Neutrophil (primary cell): ENCODE measurements around the gene CLMN.

ENCODE experiments used
- H3K27ac ChIP-seq: fragments of 200-600 bp; sonication (generic); 2 replicates; pipeline ENCODE4 v1.5.1; 2016; ENCODE audit warnings: mild to moderate bottlenecking, moderate library complexity
- H3K27me3 ChIP-seq: fragments of 200-600 bp; sonication (generic); 2 replicates; pipeline ENCODE4 v1.6.0; 2016; ENCODE audit warnings: mild to moderate bottlenecking
- H3K36me3 ChIP-seq: fragments of 200-600 bp; sonication (generic); 2 replicates; pipeline ENCODE4 v1.5.1; 2017
- H3K4me1 ChIP-seq, 2 experiments: fragments of 200-600 bp in 1 of 2; sonication (generic) in 1 of 2; 1 replicate in 1 of 2; 2 replicates in 1 of 2; pipeline versions ENCODE4 v1.5.1 to v1.6.1; 2013 to 2016; ENCODE audit warnings: low read depth in 1 of 2, low read length in 1 of 2, mild to moderate bottlenecking in 1 of 2, moderate library complexity in 1 of 2; ENCODE audit not compliant: control insufficient read depth in 1 of 2, insufficient read depth in 1 of 2
- H3K4me3 ChIP-seq, 2 experiments: fragments of 200-600 bp in 1 of 2; sonication (generic) in 1 of 2; 1 replicate in 1 of 2; 2 replicates in 1 of 2; pipeline ENCODE4 v1.5.1; 2013 to 2016; ENCODE audit warnings: low read depth in 1 of 2, low read length in 1 of 2, mild to moderate bottlenecking in 1 of 2, moderate library complexity in 1 of 2
- H3K9me3 ChIP-seq: fragments of 200-600 bp; sonication (generic); 2 replicates; pipeline ENCODE4 v1.5.1; 2016
- TF ChIP-seq, protein P1 (sequence below): fragments of 200-600 bp; sonication (generic); IDR thresholded peaks from 2 replicates; pipeline ENCODE4 v1.5.1; 2016; ENCODE audit warnings: antibody characterized with exemption

The CLMN gene, protein sequence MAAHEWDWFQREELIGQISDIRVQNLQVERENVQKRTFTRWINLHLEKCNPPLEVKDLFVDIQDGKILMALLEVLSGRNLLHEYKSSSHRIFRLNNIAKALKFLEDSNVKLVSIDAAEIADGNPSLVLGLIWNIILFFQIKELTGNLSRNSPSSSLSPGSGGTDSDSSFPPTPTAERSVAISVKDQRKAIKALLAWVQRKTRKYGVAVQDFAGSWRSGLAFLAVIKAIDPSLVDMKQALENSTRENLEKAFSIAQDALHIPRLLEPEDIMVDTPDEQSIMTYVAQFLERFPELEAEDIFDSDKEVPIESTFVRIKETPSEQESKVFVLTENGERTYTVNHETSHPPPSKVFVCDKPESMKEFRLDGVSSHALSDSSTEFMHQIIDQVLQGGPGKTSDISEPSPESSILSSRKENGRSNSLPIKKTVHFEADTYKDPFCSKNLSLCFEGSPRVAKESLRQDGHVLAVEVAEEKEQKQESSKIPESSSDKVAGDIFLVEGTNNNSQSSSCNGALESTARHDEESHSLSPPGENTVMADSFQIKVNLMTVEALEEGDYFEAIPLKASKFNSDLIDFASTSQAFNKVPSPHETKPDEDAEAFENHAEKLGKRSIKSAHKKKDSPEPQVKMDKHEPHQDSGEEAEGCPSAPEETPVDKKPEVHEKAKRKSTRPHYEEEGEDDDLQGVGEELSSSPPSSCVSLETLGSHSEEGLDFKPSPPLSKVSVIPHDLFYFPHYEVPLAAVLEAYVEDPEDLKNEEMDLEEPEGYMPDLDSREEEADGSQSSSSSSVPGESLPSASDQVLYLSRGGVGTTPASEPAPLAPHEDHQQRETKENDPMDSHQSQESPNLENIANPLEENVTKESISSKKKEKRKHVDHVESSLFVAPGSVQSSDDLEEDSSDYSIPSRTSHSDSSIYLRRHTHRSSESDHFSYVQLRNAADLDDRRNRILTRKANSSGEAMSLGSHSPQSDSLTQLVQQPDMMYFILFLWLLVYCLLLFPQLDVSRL

DNA sequence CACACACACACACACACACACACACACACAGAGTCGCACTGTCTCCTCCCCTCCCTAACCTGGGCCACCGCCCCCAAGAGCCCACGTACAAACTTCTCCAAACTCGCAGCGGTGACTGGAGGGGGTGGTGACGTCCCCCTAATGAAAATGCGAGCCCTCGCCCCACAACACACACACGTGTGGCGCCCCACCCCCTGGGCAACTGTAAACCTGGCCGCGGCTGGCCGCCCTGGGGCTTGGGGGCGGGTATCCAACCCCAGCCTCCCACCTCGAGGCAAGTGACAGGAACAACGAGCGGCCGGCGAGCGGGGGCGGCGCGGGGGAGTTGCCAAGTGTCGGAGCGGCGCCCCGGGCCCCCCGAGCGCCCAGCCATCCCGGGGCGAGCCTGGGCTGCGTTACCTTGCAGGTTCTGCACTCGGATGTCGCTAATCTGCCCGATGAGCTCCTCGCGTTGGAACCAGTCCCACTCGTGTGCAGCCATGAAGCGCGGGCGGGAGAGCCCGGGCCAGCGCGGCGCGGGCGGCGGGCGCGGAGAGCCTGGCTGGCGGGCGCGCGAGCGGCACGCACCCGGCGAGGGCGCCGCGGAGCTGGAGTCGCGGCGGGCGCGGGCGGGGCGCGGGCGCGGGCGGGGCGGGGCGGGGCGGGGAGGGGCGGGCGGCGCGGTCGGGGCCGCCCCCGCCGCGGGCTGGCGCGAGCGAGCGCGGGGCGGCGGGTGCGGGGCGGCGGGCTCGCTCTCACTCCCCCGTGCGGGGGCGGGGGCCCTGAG lies at the start of gene CLMN:
CLMN (minus strand) TSS at position 597 of the 766 bp plus-strand sequence; CDS start at position 481, 116 bp downstream.
- Histone ChIP-seq H3K36me3 (no peaks in the 10 kb centered on the region), H3K9me3 (no peaks in the 10 kb centered on the region), H3K27ac (no peak within 1 kb of the TSS), H3K27me3 (peaks cover 82% of the 10 kb centered on the region), H3K4me1 (peaks cover 6 to 13% of the 10 kb centered on the region in 2 experiments), H3K4me3 (peak within 1 kb of the TSS; percentile 41 to 66)
- TF ChIP-seq, protein P1, sequence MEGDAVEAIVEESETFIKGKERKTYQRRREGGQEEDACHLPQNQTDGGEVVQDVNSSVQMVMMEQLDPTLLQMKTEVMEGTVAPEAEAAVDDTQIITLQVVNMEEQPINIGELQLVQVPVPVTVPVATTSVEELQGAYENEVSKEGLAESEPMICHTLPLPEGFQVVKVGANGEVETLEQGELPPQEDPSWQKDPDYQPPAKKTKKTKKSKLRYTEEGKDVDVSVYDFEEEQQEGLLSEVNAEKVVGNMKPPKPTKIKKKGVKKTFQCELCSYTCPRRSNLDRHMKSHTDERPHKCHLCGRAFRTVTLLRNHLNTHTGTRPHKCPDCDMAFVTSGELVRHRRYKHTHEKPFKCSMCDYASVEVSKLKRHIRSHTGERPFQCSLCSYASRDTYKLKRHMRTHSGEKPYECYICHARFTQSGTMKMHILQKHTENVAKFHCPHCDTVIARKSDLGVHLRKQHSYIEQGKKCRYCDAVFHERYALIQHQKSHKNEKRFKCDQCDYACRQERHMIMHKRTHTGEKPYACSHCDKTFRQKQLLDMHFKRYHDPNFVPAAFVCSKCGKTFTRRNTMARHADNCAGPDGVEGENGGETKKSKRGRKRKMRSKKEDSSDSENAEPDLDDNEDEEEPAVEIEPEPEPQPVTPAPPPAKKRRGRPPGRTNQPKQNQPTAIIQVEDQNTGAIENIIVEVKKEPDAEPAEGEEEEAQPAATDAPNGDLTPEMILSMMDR: no peak

DNA sequence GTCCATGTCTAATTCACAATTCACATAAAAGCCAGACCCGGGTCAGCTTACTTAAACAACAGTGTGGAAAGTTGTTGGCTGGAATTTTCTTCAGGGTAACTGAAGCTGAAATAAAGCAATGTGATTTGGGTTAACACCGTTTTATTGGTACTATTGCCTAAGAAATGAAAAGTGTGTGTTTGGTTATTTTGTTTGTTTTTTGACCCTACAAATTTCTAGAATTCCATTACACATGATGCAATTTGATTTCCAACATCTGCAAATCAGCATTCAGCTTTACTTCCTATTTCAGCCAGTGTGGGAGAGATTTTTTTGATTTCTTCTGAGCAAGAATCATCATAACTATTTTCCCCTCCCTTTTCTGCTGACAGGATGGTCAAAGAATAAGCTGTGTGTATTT lies 45.7 kb upstream of the CLMN start:
- TF ChIP-seq, protein P1: no peak
- Histone ChIP-seq H3K27me3 (peaks cover 45% of the 10 kb centered on the region), H3K36me3 (no peaks in the 10 kb centered on the region), H3K9me3 (no peaks in the 10 kb centered on the region), H3K4me3 (no peak overlapping the region), H3K4me1 (no peaks in the 10 kb centered on the region), H3K27ac (no peak overlapping the region)

DNA sequence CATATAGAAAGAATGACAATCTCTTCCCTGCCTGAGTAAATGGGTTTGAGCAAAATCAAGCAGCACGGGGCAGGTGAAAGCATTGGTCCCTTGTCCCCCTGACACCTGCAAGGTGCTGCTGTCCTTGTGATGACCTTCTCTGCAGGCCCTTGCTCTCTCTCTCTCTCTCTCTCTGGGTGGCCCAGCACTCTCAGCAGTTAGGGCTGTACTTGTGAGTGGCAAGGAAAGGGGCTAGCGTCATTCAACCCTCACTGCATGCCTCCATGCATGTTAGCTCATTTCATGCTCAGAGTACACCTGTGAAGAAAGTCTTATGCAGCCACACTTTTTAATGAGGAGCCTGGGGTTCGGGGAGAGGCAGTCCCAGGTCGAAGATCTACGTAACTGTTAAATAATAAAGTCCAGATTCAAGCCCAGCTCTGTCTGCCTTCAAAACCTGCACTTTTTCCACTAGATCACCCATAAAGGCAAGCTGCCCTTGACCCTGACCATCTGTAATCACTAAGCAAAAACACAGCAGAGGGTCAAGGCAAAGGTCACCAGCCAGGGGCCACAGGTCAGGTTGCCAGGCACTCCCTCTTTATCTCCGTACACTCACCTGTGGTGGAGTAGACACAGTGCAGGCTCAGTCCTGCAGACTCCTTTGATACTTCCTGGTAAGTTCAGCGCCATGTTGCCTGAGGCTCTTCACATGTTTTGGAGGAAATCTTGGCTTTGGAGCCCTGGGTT lies 44.9 kb upstream of the CLMN start:
- TF ChIP-seq, protein P1: no peak
- Histone ChIP-seq H3K4me3 (no peak overlapping the region), H3K27me3 (peaks cover 49% of the 10 kb centered on the region), H3K9me3 (no peaks in the 10 kb centered on the region), H3K4me1 (no peaks in the 10 kb centered on the region), H3K27ac (no peak overlapping the region), H3K36me3 (no peaks in the 10 kb centered on the region)

DNA sequence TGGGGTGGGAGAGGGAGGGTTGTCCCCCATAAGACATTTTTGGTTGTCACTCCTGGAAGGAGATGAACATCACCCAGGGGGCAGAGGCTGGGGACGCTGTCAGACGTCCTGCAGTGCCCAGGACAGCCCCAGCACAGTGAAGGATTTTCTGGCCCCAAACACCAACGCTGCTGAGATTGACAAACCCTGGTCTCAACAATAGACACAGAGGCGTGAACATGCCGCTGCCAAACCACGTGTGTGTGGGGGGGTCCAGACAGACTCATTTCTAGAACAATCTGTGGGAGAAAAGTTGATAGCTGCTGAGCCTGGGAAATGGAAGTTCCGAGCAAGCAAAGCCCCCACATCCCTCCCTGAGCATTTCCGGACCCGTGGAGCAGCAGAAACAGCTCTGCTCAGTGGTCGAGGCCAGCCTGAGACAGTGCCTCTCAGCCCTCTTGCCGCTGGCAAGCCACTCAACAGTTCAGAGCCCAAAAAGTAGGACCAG lies 43.8 kb upstream of the CLMN start:
- Histone ChIP-seq H3K36me3 (no peaks in the 10 kb centered on the region), H3K27me3 (peaks cover 56% of the 10 kb centered on the region), H3K27ac (no peak overlapping the region), H3K4me1 (no peaks in the 10 kb centered on the region), H3K4me3 (no peak overlapping the region), H3K9me3 (no peaks in the 10 kb centered on the region)
- TF ChIP-seq, protein P1: no peak
